Motor neuron (in vitro differentiated cells): ENCODE measurements around the gene C1QTNF4. TPM values are rescaled to one million over a fixed set of nuclear protein-coding genes. Genes with fewer than 3 reads are reported as not detected.

Source experiments
- ATAC-seq, 8 experiments: fragments of 200-7000 bp; cut with Tn5 transposase; replicated peaks in 6 of 8; 2 replicates each; pipeline ENCODE4 v1.8.0; 2021; ENCODE audit warnings: mild to moderate bottlenecking in 8 of 8, moderate library complexity in 8 of 8
- H3K27ac ChIP-seq, 2 donors: fragments of 250-450 bp; sonication (Bioruptor Pico); 2 replicates each; pipeline ENCODE4 v1.9.0; 2021; ENCODE audit warnings: antibody characterized with exemption in 2 of 2, mild to moderate bottlenecking in 2 of 2, moderate library complexity in 1 of 2
- H3K4me1 ChIP-seq, 2 donors: fragments of 250-450 bp; sonication (Bioruptor Pico); replicated peaks in 1 of 2; 2 replicates each; pipeline ENCODE4 v1.6.1; 2021; ENCODE audit warnings: antibody characterized with exemption in 2 of 2, mild to moderate bottlenecking in 2 of 2, moderate library complexity in 1 of 2
- H3K4me3 ChIP-seq, 5 donors: fragments of 250-450 bp; sonication (Bioruptor Pico); 2 replicates each; pipeline ENCODE4 v1.9.0; 2021; ENCODE audit warnings: antibody characterized with exemption in 5 of 5, mild to moderate bottlenecking in 5 of 5, moderate library complexity in 4 of 5
- WGBS, 10 experiments: fragments of 450-650 bp; shearing (Covaris generic); methylation state at CpG; one replicate each; pipeline ENCODE4 v1.0.0; 2022; 5-methylcytosine and 5-hydroxymethylcytosine counted together
- in situ Hi-C, 9 experiments: fragments of 400-800 bp; cut with MboI; loops; one replicate each; pipeline ENCODE4 v1.15.0; 2021; ENCODE audit warnings: low sequenced_read_pairs in 9 of 9, low pct_unique_long_range_greater_than_20kb in 2 of 9; ENCODE audit not compliant: unreplicated experiment in 9 of 9
- total RNA-seq, 8 experiments: library from RNA; unstranded; fragments of 300-600 nt; gene quantifications; 2 replicates each; pipeline versions ENCODE4 v1.2.3 to v1.2.4, GENCODE V29; 2022

The C1QTNF4 gene
- total RNA-seq, 8 experiments from 2014 or later: 0.63 to 10.7 (median 5.0) TPM; not detected in 2

GRCh38 chr11:47589977-47590861, 4.0 kb downstream of the C1QTNF4 start:
- WGBS, 10 experiments: 26 to 100% (median 91%) methylated on average over 1 to 43 of the region's 122 CpGs; no CpG with 5 or more reads in 2 of the 10 experiments
- ATAC-seq: no peak
- Histone ChIP-seq H3K27ac (no peak overlapping the region), H3K4me3 (no peak overlapping the region), H3K4me1 (peaks cover 6 to 16% of the 10 kb centered on the region in 2 donors)
- in situ Hi-C loops: no loop called here

GRCh38 chr11:47589584-47589976, 4.6 kb downstream of the C1QTNF4 start:
- WGBS, 10 experiments: 97 to 100% (median 98%) methylated on average over 4 to 17 of the region's 51 CpGs; no CpG with 5 or more reads in 7 of the 10 experiments
- ATAC-seq: no peak
- Histone ChIP-seq H3K4me3 (no peak overlapping the region), H3K4me1 (peaks cover 2 to 9% of the 10 kb centered on the region in 2 donors), H3K27ac (no peak overlapping the region)
- in situ Hi-C loops: no loop called here

GRCh38 chr11:47589118-47589517, 5.1 kb downstream of the C1QTNF4 start:
- ATAC-seq: no peak
- in situ Hi-C loops: no loop called here
- H3K4me3 ChIP-seq: no peak overlapping the region
- WGBS, 10 experiments: 33 to 100% (median 80%) methylated on average over 1 to 5 of the region's 11 CpGs; no CpG with 5 or more reads in 4 of the 10 experiments
- no peak overlapping the region for H3K27ac ChIP-seq
- peaks cover 0 to 7% of the 10 kb centered on the region in 2 donors for H3K4me1 ChIP-seq

- ATAC-seq: peak; percentile 8 to 66 (median 34)
- in situ Hi-C loops: no loop called here
- no peak overlapping the region for H3K27ac ChIP-seq
- 80% methylated on average over 3 of the region's 14 CpGs; no CpG with 5 or more reads in 9 of the 10 experiments for WGBS, 10 experiments
- H3K4me1 ChIP-seq: peaks cover 0 to 3% of the 10 kb centered on the region in 2 donors
- H3K4me3 ChIP-seq: no peak overlapping the region
These were observed 6.4 kb downstream of the C1QTNF4 start for GRCh38 chr11:47587723-47588326.

- Histone ChIP-seq H3K27ac (no peak overlapping the region), H3K4me1 (peaks cover 0 to 3% of the 10 kb centered on the region in 2 donors), H3K4me3 (no peak overlapping the region)
- ATAC-seq: peak in 7 of 8 experiments; percentile 6 to 24 (median 10)
- in situ Hi-C loops: no loop called here
- 20 to 80% (median 57%) methylated on average over 1 of the region's 6 CpGs; no CpG with 5 or more reads in 5 of the 10 experiments for WGBS, 10 experiments
These were observed 7.0 kb downstream of the C1QTNF4 start for GRCh38 chr11:47587039-47587716.

GRCh38 chr11:47586098-47586855, 7.9 kb downstream of the C1QTNF4 start, which contains the start of gene FAM180B:
Gene FAM180B (plus strand): TSS chr11:47586678. CDS start chr11:47586769, 91 bp downstream.
- ATAC-seq: peak; percentile 12 to 61 (median 30)
- WGBS, 10 experiments: 17 to 100% (median 61%) methylated on average over 1 to 7 of the region's 12 CpGs; no CpG with 5 or more reads in 2 of the 10 experiments
- in situ Hi-C loops: no loop called here
- Histone ChIP-seq H3K27ac (no peak within 1 kb of the TSS), H3K4me3 (no peak within 1 kb of the TSS), H3K4me1 (no peaks in the 10 kb centered on the region)

GRCh38 chr11:47583844-47584243, 10.4 kb downstream of the C1QTNF4 start:
- ATAC-seq: no peak
- Histone ChIP-seq H3K4me1 (peaks cover 2 to 6% of the 10 kb centered on the region in 2 donors), H3K4me3 (no peak overlapping the region), H3K27ac (no peak overlapping the region)
- WGBS, 10 experiments: 90 to 100% (median 98%) methylated on average over 1 to 4 of the region's 5 CpGs; no CpG with 5 or more reads in 2 of the 10 experiments
- in situ Hi-C loops: no loop called here

- in situ Hi-C loops: no loop called here
- peak within 1 kb of the TSS; percentile 97 to 98 for H3K27ac ChIP-seq
- peak; percentile 91 to 97 (median 94) for ATAC-seq
- H3K4me1 ChIP-seq: peaks cover 15 to 21% of the 10 kb centered on the region in 2 donors
- peak within 1 kb of the TSS; percentile 71 to 94 (median 89) for H3K4me3 ChIP-seq
- WGBS, 10 experiments: 0 to 5% (median 3%) methylated on average over 1 to 12 of the region's 72 CpGs; no CpG with 5 or more reads in 5 of the 10 experiments
These were observed 15.4 kb downstream of the C1QTNF4 start, which contains the start of the genes KBTBD4 and NDUFS3 for GRCh38 chr11:47578524-47579494. Gene KBTBD4 (minus strand): TSS chr11:47578970. CDS start chr11:47578951, 19 bp downstream. Gene NDUFS3 (plus strand): TSS chr11:47579074. CDS start chr11:47579092, 18 bp downstream.

GRCh38 chr11:47577460-47578041, 16.7 kb downstream of the C1QTNF4 start:
- ATAC-seq: no peak
- peaks cover 15 to 21% of the 10 kb centered on the region in 2 donors for H3K4me1 ChIP-seq
- peak overlapping the region; percentile 97 to 98 for H3K27ac ChIP-seq
- in situ Hi-C loops: no loop called here
- peak overlapping the region; percentile 71 to 94 (median 89) for H3K4me3 ChIP-seq
- WGBS, 10 experiments: 25 to 86% (median 70%) methylated on average over 2 to 10 of the region's 13 CpGs; no CpG with 5 or more reads in 3 of the 10 experiments

- Histone ChIP-seq H3K27ac (no peak overlapping the region), H3K4me1 (peaks cover 12 to 15% of the 10 kb centered on the region in 2 donors), H3K4me3 (no peak overlapping the region)
- no peak for ATAC-seq
- in situ Hi-C loops: loop anchor here in 1 of 9 experiments (25.0 kb wide), 1 partner anchor 161 kb away; the partner anchor contains the start of gene SLC39A13
- WGBS, 10 experiments: 80 to 100% (median 90%) methylated on average over 2 to 9 of the region's 11 CpGs; no CpG with 5 or more reads in 4 of the 10 experiments
These were observed 20.9 kb downstream of the C1QTNF4 start for GRCh38 chr11:47573321-47573720.
